ENCODE measurements around the gene ARHGAP42. TPM values are rescaled to one million over a fixed set of nuclear protein-coding genes. Genes with fewer than 3 reads are reported as not detected.

ARHGAP42 gene
- total and polyA plus RNA-seq, 12 donors: 2.5 to 25.0 (median 11.5) TPM

- peaks cover 0 to 5% of the 10 kb centered on the region in 2 donors for H3K4me1 ChIP-seq (replicated peaks in 1 of 2)
- H3K9me3 ChIP-seq (replicated peaks in 1 of 3): peaks cover 0 to 2% (median 0%) of the 10 kb centered on the region in 3 donors
- no peak overlapping the region for H3K4me3 ChIP-seq
- H3K27ac ChIP-seq: no peak overlapping the region
- intact Hi-C loops (cut with DNase I): loop anchor here in 1 of 2 donors (10.0 kb wide), 1 partner anchor 337 kb away; no protein-coding TSS in a partner anchor
- no peaks in the 10 kb centered on the region for H3K36me3 ChIP-seq (replicated peaks in 1 of 2)
- H3K27me3 ChIP-seq: no peaks in the 10 kb centered on the region
- WGBS, 4 donors: 76 to 84% (median 76%) methylated on average over 5 of the region's 5 CpGs
- TF ChIP-seq CTCF (IDR thresholded peaks at IDR 0.05) (no peak), POLR2A (IDR thresholded peaks at IDR 0.05) (no peak)
- DNase-seq: no peak
These were observed 235.0 kb downstream of the ARHGAP42 start for GRCh38 chr11:100922121-100922520.

GRCh38 chr11:100923555-100923954, 236.5 kb downstream of the ARHGAP42 start:
- peaks cover 0 to 5% of the 10 kb centered on the region in 2 donors for H3K4me1 ChIP-seq (replicated peaks in 1 of 2)
- intact Hi-C loops (cut with DNase I): loop anchor here in 1 of 2 donors (10.0 kb wide), 1 partner anchor 339 kb away; no protein-coding TSS in a partner anchor
- no peaks in the 10 kb centered on the region for H3K36me3 ChIP-seq (replicated peaks in 1 of 2)
- H3K9me3 ChIP-seq (replicated peaks in 1 of 3): peaks cover 0 to 4% (median 0%) of the 10 kb centered on the region in 3 donors
- no peaks in the 10 kb centered on the region for H3K27me3 ChIP-seq
- 62 to 79% (median 73%) methylated on average over 2 of the region's 2 CpGs for WGBS, 4 donors
- TF ChIP-seq CTCF (IDR thresholded peaks at IDR 0.05) (no peak), POLR2A (IDR thresholded peaks at IDR 0.05) (no peak)
- DNase-seq: no peak
- no peak overlapping the region for H3K4me3 ChIP-seq
- peak overlapping the region in 1 of 5 donors; percentile 8 for H3K27ac ChIP-seq

GRCh38 chr11:100925935-100926334, 238.8 kb downstream of the ARHGAP42 start:
- Histone ChIP-seq H3K9me3 (replicated peaks in 1 of 3) (peaks cover 0 to 4% (median 0%) of the 10 kb centered on the region in 3 donors), H3K4me3 (no peak overlapping the region), H3K4me1 (replicated peaks in 1 of 2) (peaks cover 0 to 11% of the 10 kb centered on the region in 2 donors), H3K27ac (no peak overlapping the region), H3K27me3 (no peaks in the 10 kb centered on the region), H3K36me3 (replicated peaks in 1 of 2) (no peaks in the 10 kb centered on the region)
- WGBS, 4 donors: 56 to 70% (median 66%) methylated on average over 3 of the region's 3 CpGs
- intact Hi-C loops (cut with DNase I): loop anchor here in 1 of 2 donors (10.0 kb wide), 1 partner anchor 341 kb away; no protein-coding TSS in a partner anchor
- no peak for DNase-seq
- no peak for TF ChIP-seq POLR2A (IDR thresholded peaks at IDR 0.05)
- no peak for TF ChIP-seq CTCF (IDR thresholded peaks at IDR 0.05)

GRCh38 chr11:100927579-100927978, 240.5 kb downstream of the ARHGAP42 start:
- Histone ChIP-seq H3K9me3 (replicated peaks in 1 of 3) (peaks cover 0 to 4% (median 0%) of the 10 kb centered on the region in 3 donors), H3K4me1 (replicated peaks in 1 of 2) (peaks cover 0 to 11% of the 10 kb centered on the region in 2 donors), H3K36me3 (replicated peaks in 1 of 2) (no peaks in the 10 kb centered on the region), H3K4me3 (no peak overlapping the region), H3K27me3 (no peaks in the 10 kb centered on the region), H3K27ac (no peak overlapping the region)
- DNase-seq: no peak
- intact Hi-C loops (cut with DNase I): loop anchor here in 1 of 2 donors (10.0 kb wide), 1 partner anchor 343 kb away; no protein-coding TSS in a partner anchor
- no peak for TF ChIP-seq POLR2A (IDR thresholded peaks at IDR 0.05)
- WGBS, 4 donors: 82 to 92% (median 87%) methylated on average over 5 of the region's 5 CpGs

- intact Hi-C loops (cut with DNase I): loop anchor here in 1 of 2 donors (10.0 kb wide), 1 partner anchor 344 kb away; no protein-coding TSS in a partner anchor
- WGBS, 4 donors: 78 to 95% (median 93%) methylated on average over 2 of the region's 2 CpGs
- no peaks in the 10 kb centered on the region for H3K36me3 ChIP-seq (replicated peaks in 1 of 2)
- TF ChIP-seq CTCF (IDR thresholded peaks at IDR 0.05): no peak
- no peak overlapping the region for H3K4me3 ChIP-seq
- no peaks in the 10 kb centered on the region for H3K27me3 ChIP-seq
- H3K27ac ChIP-seq: no peak overlapping the region
- H3K4me1 ChIP-seq (replicated peaks in 1 of 2): peaks cover 0 to 11% of the 10 kb centered on the region in 2 donors
- no peak for DNase-seq
- H3K9me3 ChIP-seq (replicated peaks in 1 of 3): peaks cover 0 to 4% (median 0%) of the 10 kb centered on the region in 3 donors
These were observed 241.3 kb downstream of the ARHGAP42 start for GRCh38 chr11:100928426-100928825.

All from adrenal gland (tissue), 12 donors.